Stromal cell of bone marrow (primary cell): ENCODE measurements around the gene TEKT3.

Source experiments
- DNase-seq: peaks from one replicate; pipeline ENCODE4 v3.0.0-alpha.2; 2012; ENCODE audit warnings: low read depth

TEKT3 gene

DNA sequence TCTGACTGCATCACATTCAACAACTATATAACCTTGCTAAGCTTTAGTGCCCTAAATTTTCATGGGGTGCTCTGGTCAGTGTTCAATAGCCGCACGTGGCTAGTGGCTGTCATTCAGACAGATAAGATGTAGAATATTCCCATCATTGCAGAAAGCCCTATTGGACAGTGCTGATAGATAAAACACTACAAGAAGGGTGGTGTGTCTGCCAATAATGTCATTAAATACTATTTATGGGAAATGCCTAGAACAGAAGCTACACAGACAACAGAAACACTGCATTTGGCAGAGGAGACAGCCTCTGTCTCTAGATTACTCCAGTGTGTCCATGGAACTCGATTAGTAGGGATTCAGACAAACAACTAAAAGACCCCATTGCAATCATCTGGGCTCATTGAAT, 47.8 kb downstream of the TEKT3 start:
- no peak for DNase-seq

DNA sequence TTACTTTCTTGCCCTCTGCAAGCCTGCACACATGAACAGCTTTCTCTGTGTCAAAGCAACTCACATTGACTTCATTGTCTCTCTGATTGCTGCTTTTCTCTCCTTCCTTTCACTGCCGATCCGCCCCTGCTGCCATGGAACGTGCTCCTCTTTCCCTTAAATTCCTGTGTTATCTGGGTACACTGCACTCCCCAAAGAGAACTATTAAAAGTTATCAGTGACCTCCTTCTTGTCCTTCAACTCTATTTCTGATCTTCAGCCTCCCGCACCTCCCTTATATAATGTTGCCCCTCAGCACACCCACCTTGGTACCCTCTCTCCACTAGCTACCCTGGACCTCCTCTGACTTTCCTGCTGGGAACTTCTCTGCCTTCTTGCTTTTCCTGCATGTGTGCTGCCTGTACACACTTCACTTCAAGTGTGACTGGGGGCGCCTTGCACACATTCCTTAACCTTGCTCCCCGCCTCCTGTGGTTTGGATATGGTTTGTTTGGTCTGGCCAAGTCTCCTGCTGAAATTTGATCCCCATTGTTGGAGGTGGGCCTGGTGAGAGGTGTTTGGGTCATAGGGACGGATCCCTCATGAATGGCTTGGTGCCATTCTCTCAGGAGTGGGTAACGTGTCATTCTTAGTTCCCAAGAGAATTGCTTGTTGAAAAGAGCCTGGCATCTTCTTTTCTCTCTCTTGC, 49.6 kb downstream of the TEKT3 start:
- DNase-seq, result no peak

DNA sequence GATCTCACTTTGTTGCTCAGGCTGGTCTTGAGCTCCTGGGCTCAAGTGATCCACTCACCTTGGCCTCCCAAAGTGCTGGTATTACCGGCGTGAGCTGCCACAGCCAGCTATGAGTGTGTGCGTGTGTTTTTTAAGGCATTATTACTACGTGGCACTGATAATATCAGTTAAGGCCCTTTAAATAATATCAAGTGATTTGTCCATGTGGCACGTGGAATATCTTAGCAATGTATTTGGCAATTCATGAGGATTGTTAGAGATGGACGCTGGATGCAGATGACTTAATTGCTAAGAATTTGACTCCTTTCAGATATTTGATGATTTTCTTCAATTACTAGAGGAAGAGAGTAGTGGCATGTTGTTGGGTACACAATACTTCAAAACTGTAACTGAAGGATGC, 50.8 kb downstream of the TEKT3 start:
- DNase-seq, result no peak

DNA sequence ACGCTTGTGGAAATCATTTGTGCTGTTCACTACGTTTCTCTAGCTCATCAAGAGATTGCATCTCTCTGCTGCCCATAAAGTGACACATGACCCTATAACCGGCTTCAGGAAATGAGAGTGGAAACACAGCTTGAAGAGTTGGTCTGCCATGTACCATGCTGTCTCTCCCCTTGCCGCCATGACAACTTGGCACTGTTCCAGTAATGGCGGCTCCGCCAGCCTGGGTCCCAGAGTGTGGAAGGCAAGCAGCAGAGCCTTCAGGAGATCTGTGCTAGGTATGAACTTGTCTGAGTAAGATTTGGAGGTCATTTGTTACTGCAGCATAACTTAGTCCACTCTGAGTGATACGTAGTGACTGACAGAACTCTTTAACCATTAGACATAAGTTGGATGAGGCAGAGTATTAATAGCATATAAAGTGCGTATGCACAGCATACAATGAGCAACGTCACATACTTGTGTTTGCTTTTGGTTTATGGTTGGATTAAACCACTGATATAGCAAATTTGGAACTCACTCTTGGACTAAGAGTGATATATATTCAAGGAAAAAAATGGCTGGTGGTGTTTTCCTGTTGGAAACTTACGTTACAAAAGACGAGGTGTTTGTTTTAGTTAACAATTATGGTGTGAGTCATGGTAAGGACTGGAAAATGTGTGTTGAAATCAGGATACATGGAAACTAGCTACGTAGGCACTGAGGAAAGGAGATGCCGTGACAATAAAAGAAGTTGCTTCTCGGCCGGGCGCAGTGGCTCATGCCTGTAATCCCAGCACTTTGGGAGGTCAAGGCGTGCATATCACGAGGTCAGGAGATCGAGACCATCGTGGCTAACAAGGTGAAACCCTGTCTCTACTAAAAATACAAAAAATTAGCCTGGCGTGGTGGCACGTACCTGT, 51.9 kb downstream of the TEKT3 start:
- DNase-seq, result peak; percentile 41

DNA sequence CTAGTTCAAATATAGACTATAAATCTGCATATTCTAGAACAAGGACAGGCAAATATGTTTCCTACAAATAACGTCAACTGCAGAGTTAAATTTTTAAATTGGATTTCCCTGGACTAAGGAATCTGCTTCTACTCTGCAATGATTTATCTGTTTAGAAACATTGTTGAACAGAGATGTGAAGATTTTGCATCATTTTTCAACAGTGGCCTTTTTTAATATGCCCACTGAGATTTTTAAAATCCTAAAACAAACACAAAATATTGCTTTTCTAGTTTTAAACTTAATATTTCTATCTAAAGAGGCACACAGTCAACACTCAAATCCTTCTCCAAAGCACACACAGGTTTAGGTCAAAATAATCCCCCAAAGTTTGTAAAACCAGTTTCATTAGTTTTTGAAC, 52.5 kb downstream of the TEKT3 start:
- DNase-seq, result no peak

DNA sequence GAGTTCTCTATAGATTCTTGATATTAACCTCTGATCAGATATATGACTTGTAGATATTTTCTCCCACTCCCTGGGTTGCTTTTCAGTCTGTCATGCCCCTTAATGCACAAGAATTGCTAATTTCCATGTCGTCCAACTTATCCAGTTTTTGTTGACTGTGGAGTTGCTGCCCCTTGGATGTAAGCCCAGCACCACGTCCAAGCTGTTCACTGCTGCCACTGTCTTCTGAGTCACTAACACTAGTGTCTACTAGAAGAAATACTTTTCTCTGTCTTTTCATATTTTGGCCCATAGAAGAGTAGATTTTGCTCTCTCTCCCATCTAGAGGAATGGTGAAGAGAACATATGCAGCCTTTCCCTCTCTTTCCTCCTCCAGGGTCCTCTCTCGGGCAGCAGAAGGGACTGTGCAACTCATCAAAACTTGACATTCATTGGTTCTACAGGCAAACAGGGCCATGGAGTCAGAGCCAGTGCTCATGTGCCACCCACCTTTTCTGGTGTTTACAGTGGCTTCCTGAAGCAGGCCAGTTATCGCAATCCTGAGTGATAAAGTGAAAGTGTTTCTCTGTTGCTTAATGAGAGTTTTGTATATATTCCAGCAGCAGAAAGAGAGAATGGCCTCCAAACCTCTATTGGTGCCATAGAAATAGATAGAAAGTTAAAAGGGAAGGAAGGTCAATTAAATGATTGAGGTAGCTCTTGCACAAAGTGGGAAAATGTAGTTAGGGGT, 53.7 kb downstream of the TEKT3 start:
- no peak for DNase-seq

DNA sequence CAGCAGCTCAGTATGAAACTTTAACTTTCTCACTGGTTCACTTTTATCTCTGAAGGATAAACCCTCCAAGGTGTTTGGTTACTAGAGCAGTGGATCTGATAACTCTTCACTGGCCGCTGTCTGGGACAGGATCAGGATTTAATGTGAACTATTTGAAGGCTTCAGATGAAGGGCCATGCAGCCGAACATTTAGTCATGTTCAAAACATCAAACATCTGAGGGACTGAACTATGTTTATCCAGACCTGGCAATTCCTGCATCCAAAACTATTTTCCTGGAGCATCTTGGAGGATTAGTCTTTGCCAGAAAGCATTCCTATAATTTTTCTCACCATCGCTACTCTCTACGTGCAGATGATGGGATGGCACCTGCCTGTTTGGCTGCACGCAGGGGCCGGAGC, 55.9 kb downstream of the TEKT3 start:
- DNase-seq, result no peak

DNA sequence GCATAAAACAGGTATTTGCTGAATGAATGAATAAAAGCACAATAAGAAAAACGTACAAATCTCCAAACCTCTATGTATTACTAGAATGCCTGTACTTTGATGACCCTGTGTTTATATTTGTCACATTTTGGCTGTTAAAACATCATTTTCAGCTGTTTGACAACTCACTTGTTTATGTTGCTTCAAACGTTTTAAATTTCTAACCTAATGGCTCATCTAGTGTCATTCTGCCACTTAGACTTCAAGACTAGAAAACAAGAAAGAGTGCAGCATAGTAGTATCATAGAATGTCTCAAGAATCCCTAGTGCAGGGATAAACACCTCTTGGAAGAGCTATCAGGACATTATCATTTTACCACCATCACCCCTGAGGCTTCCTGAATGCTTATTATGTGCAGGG, 56.9 kb downstream of the TEKT3 start:
- no peak for DNase-seq

DNA sequence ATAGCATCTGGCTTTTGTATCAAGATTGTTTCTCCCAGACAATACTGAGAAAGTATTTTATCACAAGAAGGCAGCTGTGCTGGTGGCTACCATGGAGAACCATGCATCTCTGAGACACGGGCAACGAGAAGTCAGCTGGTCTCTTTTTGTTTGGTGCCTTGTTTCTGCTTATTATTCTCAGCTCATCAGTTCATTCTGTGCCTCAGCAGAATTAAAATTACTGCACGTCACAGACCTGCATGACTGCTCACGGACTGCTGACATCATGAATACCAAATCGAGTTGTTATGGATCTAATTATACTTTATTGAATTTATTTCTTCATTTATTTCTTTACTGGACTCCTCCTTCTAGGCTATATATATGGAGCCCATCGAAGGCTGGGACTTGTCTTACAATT, 57.3 kb downstream of the TEKT3 start:
- no peak for DNase-seq

DNA sequence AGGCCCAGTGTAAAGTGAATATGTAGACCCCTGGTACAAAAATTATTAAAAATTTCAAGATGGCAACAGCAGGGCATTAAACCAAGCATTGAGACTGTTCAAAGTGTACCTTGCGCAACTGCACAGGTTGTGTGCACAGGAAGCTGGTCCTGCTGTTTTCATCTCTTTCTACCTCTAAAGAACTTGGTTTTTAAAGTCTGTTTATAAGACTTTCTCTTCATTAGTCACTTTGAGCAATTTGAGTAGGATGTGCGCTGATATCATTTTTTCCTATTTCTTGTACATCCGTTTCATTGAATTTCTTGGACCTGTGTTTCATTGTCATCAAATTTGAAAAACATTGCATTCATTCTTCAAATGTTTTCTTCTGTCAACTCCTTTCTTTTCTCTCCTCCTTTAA, 59.5 kb downstream of the TEKT3 start:
- DNase-seq, result no peak

DNA sequence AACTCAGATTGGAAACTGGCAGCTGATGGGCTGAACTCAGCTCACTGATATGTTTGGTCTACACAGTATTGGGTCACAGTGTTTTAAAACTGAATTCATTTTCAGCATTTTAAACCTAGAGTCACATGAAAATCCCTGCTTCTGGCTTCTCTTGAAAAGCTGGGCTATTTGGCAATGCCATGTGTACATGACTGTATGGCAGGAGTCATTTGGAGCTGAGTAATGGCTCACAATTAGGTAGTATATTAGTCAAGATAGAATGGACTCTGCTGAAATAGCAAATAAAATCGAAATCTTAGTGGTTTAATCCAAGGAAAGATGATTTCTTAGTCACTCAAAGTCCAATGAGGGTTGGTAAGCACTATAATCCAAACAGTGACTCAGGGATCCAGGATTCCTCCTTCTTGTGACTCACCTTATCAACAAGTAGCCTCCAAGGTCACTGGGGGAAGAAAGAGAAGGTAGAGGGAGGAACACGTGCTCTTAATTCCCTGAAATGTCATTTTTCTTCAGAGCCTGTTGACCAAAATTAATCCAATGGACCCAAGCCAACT, 62.4 kb downstream of the TEKT3 start:
- DNase-seq, result peak; percentile 95

DNA sequence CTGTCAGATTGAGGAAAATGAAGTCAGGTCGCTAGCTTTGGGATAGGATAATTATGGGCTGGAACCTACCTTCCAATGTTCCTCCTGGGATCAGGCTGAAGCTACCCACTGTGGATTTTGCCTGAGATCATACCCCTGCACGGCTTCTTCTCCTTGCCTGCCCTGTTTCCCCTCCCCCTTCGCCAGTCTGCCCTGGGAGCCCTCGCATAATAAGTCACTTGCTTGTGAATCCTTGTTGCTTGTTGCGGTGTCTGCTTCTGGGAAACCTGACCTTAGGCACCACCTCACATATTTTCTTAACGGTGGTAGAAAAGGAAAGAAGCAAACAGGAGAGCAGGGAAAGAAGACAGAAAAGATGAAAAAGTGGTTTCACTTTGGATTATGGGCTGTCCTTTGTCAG, 63.0 kb downstream of the TEKT3 start:
- DNase-seq, result no peak

DNA sequence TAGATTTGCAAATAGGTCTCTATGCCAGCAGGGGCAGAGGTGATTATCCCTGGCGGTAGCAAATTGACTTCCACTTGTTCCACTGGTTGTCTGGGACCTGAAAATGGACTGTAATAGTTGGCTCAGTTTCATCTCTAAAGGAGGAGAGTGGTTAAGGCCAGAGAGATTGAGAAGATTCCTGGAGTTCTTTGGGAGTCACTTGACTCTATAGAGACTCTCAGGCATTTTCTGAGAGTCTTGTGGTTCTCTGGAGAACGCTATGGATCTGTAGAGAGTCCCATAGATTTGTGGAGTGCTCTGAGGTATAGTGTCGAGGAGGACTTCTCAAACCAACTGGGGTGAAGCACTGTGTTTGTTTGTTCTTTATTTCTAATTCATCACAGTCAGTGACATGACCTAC, 67.4 kb downstream of the TEKT3 start:
- no peak for DNase-seq

DNA sequence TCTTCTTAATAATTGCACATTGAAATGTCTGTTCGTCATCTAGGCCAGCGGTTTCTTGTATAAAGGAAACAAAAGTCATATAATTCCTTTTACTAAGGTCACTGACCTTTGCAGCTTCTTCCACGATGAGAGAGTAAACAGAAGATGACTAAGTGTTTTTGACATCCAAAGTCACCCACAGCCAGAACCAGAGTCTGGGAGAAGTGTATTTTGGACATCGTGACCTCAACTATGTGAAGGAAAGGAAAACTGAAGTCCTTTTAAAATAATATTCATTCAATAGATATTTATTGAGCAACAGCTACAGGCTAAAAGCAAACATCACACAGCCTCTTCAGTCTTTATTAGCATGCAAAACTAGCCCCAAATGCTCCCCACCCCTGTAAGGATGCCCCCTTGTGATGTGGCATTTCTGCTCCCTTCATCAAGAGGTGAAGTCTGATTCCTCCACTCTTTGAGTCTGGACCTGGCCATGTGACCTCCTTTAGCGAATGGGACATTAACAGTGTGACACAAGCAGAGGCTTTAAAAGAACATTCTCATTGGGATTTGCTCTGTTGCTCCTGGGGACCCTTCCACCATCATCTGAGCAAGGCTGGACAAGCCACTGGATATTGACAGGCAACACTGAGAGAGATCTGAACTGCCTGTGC, 68.1 kb downstream of the TEKT3 start:
- DNase-seq, result peak; percentile 91

DNA sequence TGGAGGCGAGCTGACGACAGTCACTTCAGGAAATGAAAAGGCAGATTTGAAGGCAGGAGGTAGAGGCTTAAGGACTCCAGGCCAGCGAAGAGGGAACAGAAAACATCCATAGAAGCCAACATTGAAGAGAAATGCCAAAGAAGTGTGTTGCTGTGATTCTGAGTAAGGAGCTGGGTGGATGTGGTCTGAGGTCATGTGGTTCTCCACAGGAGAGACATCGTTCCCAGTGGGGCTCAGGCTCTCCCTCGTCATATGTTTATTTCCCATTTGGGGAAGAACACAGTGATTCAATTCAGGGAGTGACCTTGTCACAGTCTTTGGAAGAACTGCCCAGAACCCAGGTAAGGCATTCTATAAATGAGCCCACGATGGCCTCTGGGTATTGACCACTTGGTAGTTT, 69.7 kb downstream of the TEKT3 start:
- DNase-seq, result no peak

DNA sequence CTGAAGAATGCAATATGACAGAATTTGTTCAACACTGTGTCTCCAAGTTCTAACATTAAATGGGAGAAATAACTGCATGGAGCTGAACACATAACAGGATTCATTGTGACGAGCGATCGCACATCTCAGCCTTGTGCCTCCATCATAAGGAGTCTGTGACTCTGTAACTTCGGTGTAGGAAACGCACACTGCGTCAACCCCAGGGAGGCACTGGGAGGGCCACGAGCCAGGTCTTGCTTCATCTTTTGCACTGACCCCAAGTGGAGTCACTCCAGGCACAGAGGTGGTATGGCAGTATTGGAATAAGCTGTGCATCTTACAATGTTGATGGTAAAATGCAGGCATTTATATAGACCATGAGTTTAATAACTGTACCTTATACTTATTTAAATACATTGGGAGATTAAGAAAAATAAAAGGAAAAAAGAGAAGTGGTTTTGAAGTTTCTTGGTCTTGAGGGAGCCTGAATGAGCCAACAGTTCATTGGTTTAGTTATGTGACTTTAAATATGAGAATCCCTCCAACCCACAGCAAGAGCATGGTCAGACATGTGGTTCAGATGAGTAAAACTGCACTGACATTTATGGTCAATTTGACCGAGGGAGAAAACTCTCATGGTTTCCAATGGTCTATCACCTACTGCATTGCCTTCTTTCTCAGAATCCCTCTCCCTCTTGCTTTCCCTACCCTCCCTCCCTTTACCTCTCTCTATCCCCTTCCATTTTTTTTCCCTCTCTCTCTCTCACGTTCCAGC, 70.6 kb downstream of the TEKT3 start:
- DNase-seq, result no peak

DNA sequence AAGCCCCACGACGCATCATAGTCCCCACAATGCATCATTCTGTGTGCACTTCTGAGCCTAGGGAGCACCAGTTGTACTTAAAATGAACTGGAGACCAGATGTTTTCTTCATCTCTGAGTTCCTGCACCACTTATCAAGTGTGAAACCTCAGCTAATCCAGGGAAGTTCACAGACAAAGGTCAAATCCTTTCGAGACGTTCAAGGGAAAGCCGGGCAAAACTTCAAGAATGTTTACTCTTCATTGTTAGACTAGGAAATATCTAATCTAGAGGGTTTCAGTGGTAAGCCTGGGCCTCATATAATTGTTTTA, 71.7 kb downstream of the TEKT3 start:
- no peak for DNase-seq

DNA sequence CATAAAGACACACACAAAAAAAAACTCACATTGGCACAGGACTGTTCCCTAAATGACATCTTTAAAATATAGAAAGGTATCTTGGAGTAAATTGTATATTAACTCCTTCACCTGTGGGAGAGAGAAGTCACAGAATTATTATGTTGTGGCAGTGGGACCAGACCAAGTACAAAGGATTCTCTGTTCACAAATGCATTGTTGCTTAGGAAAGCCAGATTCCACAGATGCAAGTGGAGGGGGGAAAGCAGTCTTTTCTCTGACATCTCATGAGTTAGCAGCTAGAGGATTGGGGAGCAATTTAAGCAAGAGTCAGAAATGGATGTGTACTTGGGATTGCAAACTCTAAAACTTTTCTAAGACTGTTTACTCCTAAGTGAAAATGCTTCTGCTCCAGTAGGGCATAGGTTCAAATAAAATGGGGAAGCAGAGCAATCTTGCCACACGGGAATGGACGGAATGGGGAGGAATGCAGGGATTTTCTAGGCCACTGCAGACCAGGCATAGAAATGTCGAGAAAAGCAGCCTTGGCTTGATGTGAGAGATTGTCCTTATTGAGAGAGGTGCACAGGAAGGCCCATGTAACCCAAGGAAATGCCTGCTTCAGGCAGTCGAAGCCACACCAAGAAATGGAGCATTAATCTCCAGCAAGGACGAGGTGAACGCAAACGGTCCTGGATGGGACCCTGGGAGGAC, 72.2 kb downstream of the TEKT3 start:
- no peak for DNase-seq

DNA sequence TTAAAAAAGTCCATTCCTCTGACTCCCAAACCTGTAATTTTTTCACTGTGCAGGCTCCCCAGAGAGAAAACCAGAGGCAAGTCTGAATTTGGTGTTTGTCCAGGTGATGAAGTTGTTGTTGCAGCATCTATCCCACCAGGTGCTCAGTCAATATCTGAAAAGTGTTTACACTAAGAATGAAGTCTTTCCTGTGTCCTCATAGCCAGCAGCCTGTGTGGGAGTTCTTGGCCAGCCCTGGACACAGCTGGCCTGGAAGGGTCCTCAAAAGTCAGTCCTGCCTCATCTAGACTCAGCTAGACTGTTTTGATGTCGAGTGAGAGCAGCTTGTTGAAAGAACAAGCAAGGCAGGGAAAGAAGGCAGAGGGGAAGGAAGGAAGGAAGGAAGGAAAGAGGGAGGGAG, 72.9 kb downstream of the TEKT3 start:
- DNase-seq, result no peak

DNA sequence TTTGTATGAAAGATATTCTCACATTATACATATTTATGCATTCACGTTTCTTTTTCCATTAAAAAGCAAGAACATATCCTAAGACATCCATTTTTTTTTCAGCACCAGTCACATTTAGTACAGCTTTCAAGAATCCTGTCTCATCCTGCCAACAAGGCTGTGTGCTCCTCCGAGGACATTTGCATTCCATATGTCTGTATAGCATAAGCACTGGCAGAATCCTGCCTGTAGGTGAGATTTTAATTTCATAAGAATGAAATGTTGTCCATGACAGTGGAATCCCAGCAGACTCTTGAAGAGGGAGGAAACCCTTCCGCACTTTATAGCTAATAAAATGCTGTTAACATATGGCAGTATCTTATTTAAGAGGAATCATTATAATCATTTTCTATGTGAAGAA, 73.4 kb downstream of the TEKT3 start:
- DNase-seq, result no peak
